GM18873 (cell line): ENCODE measurements around the gene PRELID1.
"Not testable (repeated sequence)": the region's sequence is repeated elsewhere in the genome, so short reads cannot be mapped to it uniquely, and the experiment has no call there.

ENCODE experiments used
- ATAC-seq: cut with Tn5 transposase; IDR thresholded peaks from one replicate; pipeline ENCODE4 v1.9.1; 2021; ENCODE audit warnings: mild to moderate bottlenecking, moderate library complexity, moderate number of reproducible peaks; ENCODE audit not compliant: unreplicated experiment, low FRiP score

The PRELID1 gene

GRCh38 chr5:177297922-177298321, 5.7 kb upstream of the PRELID1 start:
- no peak for ATAC-seq

GRCh38 chr5:177299697-177300096, 3.9 kb upstream of the PRELID1 start:
- no peak for ATAC-seq

DNA sequence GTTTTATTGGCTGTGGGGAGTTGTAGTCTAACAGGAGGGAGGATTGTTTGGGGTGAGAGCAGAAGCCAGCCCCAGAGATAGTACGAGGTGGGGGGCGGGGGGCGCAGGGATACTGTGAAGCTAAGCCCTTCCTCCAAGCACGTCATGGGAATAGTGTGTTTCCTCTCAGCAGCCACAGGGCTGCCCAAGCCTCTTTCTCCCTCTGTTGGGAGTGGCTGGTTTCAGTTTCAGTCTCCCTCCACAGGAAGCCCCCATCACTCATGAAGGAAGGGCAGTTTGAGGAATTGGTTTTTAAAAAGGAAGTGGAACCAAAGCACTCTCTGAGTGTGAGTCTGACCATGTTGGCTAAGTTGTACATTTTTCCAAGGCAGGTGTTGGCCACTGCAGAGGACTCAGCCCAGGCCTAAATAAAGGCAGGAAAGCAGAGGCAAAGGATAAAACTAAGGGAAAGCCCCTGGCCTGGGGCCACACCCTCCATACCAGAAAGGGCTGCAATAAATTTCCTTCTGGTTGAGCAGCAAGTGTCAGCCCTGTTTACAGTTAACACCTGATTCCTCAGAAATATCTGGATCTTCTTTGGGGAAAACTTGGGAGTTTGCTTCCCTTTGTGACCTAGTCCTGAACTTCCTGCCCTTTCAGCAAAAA, 3.2 kb upstream of the PRELID1 start:
- ATAC-seq: no peak

DNA sequence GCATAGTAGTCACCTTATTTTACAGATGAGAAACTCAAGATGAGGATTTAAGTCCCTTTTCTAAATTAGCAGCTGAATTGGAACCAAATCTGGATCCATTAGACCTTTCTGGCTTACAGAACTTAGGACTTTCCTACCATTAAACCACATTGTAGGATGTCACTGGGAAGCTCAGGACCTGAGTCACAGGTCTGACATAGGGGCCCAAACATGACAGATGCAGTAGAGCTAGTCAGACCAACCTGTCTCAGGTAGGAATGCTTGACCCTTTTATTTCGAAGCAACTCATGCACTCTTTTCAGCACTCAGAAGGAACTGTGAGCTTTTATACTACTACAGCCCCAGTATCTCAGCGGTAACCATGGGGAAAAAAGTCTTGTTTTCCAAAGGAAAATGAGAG, 2.6 kb upstream of the PRELID1 start:
- no peak for ATAC-seq

- ATAC-seq: no peak
These were observed 2.0 kb upstream of the PRELID1 start for GRCh38 chr5:177301503-177302165.

DNA sequence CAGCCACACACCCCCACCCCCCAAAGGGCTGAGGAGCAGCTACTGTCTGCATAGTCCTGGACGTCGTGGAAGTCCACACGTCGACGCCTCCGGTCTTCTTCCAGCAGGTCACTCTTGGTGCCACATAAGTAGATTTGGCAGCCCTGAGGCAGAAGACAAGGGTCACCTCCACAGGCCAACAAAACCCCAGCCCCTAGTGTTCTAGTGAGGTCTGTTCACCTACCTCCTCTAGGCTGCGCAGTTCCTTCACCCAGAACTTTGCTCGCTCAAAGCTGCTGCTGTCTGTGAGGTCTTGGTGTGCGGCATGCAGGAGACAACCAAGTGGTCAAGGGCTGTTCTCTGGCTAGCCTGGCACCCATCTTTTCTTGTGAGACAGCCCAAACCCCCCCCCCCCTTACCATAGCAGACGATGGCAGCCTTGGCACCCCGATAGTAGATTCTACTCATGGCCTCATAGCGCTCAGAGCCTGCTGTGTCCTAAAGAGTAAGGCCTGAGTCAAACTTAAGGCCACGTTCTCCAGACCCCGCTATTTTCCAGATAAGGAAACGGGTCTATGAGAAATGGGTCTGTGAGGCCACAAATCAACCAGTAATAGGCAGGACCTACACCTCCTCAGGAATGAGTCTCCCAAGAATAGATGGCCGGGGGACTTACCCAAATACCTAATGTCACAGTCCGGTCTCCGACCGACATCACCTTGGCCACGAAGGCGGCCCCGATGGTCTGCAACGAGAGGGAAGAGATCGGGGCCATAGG, 1.1 kb upstream of the PRELID1 start:
- ATAC-seq: no peak

GRCh38 chr5:177303925-177304391, 359 bp downstream of the PRELID1 start:
- ATAC-seq: no peak

DNA sequence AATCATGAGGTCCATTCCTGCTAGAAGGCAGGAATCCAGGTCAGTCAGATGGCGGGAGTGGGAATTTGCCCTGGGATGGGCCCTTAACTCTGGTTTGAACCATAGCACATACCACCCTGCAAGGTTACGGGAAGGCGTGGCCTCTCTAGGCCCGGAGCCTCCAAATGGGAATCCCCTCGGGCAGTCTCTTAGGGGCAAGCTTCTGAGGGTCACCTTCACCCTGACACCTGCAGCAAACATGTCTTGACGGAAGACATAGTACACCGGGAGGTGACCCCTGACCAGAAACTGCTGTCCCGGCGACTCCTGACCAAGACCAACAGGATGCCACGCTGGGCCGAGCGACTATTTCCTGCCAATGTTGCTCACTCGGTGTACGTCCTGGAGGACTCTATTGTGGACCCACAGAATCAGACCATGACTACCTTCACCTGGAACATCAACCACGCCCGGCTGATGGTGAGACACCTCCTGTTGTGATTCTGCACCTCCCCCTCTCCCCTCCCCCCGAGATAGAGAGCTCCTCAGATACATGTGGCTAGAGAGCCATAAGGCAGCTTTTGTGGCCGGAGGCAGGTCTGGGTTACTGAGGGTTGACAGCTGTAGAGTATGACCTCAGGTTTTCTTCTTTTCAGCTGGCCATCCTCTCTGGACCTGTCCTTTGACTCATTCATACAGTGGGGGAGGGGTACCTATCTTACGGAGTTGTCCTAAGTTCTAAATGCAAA, 957 bp downstream of the PRELID1 start:
- ATAC-seq: no peak

DNA sequence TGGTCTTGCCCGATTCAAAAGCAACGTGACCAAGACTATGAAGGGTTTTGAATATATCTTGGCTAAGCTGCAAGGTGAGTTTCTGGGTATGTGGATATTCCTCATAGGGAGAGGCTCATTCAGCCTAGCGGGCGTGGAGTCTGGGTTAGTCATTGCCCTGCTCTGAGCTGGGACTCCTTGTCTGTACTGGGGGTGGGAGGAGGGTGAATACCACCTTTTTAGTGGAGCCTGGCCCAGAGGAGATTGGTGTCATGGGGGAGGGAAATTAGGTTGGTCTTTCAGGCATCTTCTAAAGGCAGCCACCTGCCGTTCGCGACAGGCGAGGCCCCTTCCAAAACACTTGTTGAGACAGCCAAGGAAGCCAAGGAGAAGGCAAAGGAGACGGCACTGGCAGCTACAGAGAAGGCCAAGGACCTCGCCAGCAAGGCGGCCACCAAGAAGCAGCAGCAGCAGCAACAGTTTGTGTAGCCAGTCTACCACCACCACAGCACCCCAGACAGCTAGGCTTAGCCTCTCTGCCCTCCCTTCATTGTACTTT, 2.6 kb downstream of the PRELID1 start:
- not testable (repeated sequence) for ATAC-seq

DNA sequence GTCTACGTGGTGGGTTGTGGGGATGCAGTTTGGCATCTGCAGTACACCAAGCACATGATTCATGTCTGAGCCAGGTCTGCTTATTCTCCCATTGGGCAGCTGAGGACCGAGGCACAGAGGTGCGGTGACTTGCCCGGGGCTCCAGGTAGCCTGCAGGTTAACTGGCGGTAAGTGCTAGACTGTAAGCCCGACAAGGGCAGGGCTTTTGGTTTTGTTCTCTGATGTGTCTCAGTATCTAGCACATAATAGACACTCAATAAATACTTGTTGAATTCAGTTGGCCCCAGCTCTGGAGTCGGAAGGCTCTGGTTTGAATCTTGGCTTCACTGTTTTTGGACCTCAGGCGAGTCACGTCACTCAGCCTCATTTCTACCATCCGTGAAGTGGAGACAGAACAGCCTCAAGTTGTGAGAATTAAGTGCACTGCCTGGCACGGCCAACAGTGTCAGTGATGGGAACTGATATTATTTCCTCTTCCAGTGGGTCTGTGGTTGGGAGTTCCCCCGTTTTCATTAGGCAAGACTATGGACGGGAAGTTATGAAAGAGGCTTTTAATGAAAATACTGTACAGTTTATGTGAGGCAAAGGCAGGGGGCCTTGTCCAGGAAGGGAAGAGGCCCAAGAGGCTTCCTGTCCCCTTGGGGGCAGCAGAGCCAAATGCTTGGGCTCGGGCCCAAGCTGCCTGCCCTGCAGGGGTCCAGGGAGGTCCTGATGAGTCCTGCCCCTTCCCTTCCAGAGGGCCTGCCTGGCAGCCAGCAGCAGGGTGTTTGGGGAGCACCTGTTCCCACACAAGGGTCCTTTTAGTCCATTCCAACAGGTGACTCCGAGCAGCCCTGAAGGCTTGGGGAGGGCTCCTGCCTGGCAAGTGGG, 3.3 kb downstream of the PRELID1 start:
- no peak for ATAC-seq

GRCh38 chr5:177307544-177308363, 4.2 kb downstream of the PRELID1 start:
- no peak for ATAC-seq

GRCh38 chr5:177308740-177309139, 5.1 kb downstream of the PRELID1 start:
- ATAC-seq: no peak

DNA sequence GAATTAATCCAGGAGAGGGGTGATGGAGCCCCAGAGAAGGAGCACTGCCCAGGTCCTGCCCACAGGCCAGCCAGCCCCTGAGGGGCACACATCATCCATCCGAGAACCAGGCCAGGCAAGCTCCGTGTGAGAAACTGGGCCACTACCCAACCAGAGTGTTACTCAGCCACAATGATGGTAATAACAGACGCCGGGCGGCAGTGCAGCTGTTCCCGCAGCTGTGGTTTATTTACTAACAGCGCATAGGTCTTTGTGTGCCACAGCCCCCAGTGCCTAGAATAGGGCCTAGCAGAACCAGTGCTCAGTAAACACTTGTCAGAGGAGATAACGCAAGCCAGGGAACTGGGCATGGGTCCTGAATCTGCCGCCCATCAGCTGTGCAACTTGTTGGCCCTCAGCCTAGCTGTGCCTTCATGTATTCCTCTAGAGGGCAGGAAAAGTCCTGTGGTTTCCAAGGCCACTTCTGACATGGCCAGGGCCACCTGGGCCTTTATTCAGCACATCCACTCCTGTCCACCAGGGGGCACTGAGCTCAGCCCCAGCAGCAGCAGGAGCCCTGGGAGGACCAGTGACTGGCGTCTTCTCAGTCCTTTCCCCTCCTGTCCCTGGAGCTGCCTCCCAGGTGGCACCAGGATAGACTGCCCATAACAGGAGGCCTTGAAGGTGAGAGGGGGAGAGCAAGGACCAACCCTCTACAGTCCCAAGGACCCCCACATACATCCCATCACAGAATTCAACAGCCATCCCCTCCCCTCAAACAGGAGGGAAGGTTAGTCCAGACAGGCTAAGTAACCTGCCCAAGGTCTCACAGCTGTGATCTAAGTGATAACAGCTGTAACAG, 6.0 kb downstream of the PRELID1 start:
- ATAC-seq: no peak

DNA sequence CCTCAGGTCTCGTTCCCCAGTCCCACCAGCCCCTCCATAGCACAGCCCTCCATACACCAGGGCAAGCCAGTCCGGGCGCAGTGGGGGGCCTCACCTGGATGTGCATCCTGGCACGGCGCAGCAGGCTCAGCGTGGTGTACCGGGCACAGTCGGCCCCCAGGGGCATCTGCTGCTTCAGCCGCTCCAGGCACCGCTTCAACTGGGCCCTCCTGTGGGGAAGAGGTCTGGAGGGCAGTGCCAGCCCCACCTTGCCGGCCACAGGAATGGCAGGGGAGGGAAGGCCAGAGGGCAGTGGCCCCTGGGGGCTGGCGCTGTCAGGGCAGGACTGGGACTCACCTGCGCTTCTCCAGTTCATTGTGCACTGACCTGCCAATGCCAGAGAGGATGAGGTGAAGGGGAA, 6.7 kb downstream of the PRELID1 start:
- no peak for ATAC-seq

DNA sequence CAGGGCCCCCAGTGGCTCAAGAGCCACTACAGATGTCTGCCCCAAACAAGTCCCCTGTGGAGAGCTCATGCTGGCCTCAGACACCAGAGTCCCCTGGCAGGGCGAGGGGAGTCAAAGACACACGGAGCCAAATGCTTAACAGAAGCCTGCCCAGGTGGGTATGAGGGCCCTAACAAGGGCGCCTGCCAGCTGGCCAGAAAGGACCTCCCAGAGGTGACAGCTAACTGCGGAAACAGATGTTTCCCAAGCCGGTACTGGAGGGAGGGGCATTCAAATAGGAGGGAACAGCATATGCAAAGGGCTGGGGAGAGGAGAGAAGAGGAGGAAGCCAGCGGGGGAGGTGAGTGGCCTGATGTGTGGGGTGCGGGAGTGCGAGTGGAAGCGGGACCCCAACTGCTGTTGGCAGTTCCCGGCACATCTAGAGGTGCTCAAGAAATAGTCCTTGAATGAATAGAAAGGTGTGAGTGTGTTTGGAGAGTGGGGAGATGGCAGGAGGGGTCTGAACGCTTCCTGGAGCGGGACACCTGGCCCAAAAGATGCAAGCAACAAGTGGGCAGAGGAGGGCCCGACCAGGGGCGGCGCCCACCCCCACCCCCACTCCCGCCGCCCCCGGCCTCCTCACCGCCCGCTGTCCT, 7.3 kb downstream of the PRELID1 start:
- ATAC-seq: no peak

DNA sequence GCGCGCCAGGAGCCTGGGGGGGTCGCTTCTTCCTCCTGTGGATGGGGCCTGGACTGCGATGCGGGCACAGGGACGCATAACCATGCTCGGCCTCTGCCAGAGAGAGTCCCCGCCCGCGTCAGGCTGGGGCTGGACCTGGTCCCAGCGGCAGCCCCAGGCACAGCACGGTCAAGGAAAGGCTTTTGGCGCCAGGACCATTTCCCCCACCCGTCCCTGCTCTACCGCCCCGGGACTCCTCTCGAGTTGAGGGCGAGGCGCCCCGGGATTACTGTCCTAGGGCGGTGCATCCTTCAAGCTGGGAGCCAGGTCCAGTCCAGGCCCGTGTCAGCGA, 7.8 kb downstream of the PRELID1 start:
- peak; percentile 11 for ATAC-seq
